Mammary epithelial cell (primary cell): ENCODE measurements around the gene CNPY4.

Experiments
- CTCF ChIP-seq, 2 donors: IDR thresholded peaks in 1 of 2; conservative IDR thresholded peaks in 1 of 2; 2 replicates each; pipeline ENCODE4 v1.5.1; 2011 to 2012; ENCODE audit warnings: inconsistent platforms in 2 of 2, low read length in 2 of 2, mild to moderate bottlenecking in 2 of 2, control low read depth in 1 of 2, low read depth in 1 of 2; ENCODE audit not compliant: insufficient read depth in 1 of 2; ENCODE audit errors: extremely low read depth in 1 of 2
- EZH2 ChIP-seq: IDR thresholded peaks from 2 replicates; pipeline ENCODE4 v1.6.1; 2012; ENCODE audit warnings: low read length, inconsistent platforms, borderline replicate concordance

DNA sequence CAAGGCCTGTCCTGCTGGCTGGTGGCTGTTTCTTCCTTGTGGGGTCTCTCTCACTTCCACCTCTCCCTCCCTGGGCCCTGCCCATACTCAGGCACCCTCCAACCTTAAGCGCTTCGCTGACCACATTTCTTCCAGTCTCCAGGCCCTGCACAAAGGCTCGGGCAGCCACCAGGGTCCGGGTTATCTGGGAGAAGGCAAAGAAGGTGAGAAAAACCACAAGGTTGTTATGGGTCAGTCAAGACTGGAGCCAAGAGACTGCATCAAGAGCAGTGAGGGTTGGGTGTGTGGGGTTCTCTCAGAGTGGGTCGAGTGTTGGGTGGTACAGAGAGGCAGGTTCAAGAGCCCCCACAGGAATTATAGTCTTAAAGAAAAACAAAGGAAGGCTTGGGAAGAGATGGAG lies 55.1 kb downstream of the CNPY4 start:
- TF ChIP-seq CTCF (conservative IDR thresholded peaks at IDR 0.05 in 1 of 2, IDR thresholded peaks at IDR 0.05 in 1 of 2; ENCODE audit: extremely low read depth in 1 of 2, insufficient read depth in 1 of 2, low read depth in 1 of 2, low read length in 2 of 2), result no peak
- TF ChIP-seq EZH2, result no peak
